GM21381 (cell line): ENCODE data around the gene ESPN.

Experiments
- ATAC-seq: cut with Tn5 transposase; IDR thresholded peaks from one replicate; pipeline ENCODE4 v1.9.1; 2021; ENCODE audit warnings: mild to moderate bottlenecking, moderate library complexity; ENCODE audit not compliant: unreplicated experiment

Gene ESPN

DNA sequence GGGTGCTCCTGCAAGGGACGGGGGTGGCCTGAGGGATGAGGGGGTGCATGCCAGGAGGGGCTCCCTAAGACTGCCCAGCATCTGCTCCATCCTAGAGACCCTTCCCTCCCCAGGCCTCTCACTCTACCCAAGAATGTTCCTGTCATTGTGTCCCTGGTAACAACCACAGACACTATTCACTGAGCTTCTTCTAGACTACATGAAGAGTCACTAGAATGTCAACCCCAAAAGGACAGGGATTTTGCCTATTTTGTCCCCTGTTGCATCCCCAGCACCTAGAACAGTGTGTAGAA is 38.5 kb downstream of the ESPN start:
- ATAC-seq = no peak

DNA sequence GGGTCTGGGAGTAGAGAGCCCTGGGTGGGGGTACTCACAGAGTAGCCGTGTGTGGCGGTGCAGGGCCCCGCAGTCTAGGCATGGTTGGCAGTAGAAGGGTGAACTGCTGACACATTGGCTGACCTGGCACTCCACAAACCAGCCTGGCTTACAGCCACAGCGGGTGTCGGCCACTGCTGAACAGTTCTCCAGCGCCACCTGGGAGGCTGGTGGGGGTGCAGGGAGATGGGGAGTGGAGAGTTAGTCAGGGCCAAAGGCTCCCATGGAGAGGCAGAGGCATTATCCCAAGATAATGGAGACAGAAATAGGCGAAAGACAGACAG is 39.9 kb downstream of the ESPN start:
- ATAC-seq = no peak

DNA sequence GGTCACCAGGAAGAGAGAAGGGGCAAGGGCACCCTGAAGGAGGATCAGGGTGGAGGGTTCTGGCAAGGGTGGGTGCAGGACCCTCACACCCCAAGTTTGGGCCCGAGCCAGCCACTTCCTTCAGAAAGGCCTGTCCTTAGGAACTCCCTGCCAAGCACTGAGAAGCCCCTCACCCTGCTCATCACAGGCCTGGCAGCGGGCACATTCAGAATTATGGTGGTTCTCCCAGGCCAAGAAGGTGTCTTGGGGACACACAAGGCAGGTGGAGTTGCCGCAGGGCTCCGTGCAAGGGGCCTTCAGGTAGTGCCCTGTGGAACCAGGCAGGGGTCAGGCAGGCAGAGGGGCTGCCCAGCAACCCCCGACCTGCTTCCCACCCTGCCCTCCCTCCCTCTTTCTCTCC is 40.3 kb downstream of the ESPN start:
- ATAC-seq = no peak

DNA sequence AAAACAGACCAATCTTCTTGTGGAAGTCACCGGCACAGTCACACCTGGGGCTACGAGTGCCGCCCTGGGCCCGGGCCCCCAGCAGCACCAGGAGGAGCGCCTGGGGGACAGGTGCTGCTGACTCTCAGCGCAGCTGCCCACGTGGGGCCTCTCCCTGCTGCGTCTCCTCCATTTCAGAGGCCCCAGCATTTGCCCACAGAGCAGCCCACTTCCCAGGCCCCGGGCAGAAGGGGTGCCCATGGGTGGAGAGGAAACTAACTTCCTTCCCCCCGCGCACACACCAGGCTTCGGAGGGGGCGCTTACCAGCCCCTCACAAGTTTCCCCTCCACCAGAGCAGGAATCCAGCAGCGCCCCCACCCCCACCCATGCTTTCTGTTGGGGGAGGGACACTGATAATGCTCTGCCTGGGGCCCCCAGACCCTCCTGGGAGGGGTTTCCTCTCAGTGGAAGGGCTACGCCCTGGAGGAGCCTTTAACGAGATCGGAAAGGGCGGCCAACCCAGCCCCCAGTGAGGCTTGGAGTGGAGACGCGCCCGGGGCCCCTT is 41.0 kb downstream of the ESPN start:
- ATAC-seq = no peak

DNA sequence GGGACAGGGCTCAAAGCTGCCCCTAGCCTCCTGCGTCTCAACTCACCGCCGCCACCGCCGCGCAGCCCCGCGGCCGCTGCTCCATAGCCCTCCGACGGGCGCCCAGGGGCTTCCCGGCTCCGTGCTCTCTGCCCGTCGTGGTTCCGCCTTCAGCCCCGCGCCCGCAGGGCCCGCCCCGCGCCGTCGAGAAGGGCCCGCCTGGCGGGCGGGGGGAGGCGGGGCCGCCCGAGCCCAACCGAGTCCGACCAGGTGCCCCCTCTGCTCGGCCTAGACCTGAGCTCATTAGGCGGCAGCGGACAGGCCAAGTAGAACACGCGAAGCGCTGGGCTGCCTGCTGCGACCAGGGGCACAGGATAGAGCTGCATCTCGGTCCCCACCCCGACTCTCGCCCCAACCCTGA is 41.4 kb downstream of the ESPN start, which contains the start of gene TNFRSF25:
Gene TNFRSF25, minus strand, starts transcription at position 151 of the 400 bp plus-strand sequence. Its CDS starts 66 bp downstream, at position 85.
- ATAC-seq = no peak

DNA sequence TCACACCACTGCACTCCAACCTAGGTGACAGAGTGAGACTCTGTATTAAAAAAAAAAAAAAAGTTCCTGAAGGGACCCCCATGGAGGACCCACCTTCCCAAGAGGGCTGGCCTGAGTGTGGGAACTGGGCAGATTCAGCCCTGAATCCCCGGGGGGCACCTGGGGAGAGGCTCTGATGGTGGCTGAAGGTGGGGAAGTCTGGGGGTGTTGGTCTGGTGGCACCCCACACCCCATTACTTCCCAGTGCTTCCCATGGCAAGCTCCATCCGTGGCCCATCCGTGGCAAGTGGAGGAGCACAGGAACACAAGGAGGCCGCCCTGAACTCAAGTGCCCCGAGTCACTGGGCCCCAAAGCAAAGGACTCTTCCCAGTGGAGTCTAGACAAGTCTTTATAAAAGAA is 42.2 kb downstream of the ESPN start:
- no peak for ATAC-seq

DNA sequence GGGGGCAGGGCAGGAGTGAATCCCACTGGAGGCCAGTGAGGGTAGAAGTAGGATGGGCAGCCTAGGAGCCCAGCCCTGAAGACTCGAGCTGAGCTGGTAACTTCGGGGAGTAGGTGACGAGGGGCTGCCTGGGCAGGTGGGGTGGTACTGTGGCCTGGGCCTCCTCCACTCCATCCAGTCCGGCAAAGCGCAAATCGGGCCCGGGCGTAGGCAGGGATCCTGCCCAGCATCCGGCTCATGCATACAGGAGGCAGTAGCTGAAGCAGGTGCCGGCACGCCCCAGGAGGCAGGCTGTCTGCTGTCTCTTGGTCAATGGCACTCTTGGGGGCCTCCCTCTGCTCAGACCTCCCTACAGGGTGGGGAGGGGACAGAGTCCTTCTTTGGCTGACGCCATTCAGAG is 42.6 kb downstream of the ESPN start:
- no peak for ATAC-seq

DNA sequence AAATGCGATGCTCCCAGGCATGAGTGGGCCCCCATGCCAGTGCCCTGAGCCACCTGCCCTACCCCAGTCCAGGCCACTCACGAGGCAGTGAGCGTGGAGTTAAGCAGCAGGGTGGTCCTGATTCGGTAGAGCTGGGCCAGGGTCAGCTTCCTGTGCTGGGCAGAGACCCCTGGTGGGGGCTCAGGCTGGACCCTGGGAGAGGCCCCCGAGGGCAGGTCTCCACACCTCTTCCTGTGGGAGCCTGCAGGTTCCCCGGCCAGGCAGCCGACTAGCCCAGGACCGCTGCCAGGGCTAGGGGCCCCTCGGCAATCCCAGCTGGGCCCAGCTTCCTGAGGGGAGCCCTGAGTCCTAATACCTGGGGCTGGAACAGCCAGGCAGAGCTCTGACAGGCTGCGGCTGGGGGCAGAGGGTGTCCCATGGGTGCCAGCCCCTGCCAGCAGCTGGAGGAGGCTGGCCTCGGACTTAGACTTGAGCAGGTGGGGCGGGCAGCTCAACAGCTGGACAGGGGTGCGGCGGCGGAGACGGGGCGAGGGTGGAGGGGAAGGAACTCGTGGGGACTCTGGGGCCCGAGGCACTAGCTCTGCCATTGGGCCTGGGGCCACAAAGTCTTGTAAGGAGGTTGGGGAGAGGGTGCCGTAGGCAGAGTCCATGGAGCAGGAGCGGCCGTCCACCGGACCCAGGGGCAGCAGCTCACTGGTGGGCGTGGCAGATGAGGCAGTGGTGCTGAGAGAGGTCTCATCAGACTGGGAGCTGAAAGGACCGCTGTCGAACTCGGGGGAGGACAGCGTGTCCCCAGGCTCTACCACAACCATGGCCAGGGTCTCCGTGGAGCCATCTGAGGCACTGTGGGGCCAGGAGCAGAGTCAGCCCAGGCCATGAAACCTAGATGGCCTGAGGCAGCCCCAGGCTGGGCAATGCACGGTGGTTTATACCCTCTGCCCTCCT is 43.4 kb downstream of the ESPN start:
- no peak for ATAC-seq

DNA sequence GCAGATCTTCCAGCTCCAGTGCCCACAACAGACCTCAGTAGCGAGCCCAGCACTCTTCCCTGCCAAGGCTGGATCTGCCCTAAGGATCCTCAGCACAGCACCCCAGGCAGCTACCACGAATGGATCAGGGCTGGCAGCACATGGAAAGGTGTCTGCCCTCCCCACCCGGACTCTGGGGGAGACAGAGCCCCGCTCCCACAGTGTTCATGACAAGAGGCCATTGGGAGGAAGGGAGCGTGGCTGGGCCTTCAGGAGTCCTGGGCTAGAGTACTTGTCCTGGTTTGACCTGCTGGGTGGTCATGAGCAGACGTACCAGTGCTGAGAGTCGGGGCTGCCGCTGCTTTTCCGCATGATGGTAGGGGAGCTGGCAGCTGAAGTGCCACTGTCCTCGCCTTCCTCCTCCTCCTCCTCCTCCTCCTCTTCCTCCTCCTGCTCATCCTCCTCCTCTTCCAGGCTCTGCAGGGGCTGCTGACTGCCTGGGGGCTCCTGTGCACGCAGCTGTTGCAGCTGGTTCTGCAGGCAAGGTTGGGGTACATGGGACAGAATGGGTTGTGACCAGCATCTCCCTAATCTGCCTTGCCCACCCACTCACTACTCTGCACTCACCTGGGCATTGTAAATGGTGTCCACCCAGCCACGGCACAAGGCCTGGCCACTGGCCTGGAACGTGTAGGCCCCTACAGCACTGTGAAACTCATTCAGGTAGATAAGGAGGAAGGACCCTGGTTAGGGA is 44.3 kb downstream of the ESPN start:
- no peak for ATAC-seq

DNA sequence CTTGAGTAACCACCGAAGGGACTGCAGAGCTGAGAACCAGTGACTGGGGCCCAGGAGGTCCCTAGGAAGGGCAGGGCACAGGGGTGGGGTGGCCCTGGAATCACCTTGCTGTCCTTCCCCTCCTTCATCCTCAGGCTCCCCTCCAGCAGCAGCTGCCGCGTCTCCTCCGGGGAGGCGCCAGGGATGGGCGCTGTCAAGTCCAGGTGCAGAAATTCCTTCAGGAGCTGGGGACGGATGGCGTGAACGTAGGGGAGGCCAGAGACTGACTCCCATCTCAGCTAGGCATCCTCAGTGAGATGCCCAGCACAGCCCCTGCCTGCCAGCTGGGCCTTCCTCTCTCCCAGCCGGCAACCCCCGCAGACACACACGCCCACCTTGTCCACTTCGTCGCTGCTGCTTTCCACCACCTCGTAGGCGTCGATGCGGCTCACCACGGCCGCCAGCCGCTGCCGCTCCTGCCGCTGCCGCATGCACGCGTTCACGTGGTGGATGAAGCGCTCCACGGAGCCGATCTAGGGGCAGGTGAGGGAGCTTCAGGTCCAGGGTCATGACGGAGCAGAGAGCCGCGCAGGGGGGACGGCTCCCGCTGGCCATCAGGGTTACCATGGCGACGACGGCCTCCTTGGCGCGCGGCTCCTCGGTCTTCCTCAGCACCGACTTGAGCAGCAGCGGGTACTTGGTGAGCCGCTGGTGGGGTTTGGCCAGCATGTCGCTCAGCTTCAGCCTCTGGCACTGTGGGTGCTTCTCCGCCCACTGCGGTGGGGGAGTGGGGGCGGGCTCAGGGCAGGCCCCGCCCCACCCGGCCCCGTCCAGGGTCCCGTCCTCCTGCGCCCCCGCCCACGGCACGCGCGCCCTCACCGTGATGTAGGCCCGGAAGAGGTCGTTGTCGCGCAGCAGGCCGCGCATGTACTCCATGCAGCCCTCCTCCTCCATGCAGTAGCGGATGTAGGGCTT is 45.8 kb downstream of the ESPN start:
- ATAC-seq = no peak

DNA sequence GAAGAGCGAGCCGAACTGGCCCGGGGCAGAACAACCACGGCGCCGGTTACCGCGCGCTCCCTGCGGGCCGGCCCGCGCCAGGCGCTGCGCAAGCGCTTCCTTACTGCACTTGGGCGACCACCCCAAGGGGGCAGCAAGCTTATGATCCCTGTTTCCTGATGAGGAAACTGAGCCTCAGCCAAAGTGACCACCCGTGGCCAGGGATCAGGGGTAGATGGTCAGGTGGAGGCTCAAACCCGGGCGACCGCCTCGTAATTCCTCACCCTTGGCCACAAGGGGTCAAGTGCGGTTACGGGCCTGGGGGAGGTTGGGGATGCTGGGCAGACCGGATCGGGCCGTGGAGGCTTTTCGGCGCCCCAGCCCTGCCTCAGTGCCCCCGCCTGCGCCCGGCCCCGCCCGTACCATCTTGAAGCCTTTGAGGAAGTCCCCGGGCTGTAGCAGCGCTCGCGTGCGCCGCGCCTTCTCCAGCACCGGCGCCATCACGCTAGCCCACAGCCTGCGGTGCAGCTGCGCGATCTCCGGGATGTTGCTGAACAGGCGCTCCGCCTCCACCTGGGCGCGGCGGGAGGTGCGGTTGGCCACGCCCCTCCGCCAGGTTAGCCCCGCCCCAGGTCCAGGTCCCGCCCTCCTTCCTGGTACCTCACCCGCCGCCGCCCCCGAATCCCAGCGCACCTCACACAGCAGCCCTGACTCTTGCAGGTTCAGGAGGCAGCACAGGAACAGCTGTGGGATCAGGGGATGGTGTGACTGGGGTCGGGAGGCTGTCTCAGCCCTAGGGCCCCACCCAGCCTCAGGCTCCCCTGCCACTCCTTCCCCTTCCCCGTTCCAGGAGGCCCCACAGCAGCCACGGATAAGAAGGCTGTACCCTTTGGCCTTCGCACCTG is 46.8 kb downstream of the ESPN start:
- no peak for ATAC-seq

DNA sequence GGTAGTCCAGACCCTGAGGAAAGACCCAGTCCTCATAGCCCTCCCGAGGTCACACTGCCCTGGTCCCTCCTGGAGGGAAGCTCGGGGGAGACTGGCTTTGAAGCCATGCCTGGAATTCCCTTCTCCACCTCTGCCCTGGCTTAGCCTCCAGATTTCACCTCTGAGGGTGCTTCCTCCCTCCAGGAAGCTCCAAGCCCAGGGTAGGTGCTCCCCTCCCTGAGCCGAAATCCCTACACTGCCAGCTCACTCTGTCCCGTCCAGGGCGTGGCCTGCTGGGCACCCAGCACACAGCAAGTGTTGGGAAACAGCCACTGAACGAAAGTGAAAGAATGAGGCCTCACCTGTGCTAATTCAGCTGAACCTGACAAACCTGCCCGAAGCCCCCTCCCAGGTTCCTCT is 47.4 kb downstream of the ESPN start:
- ATAC-seq = no peak

DNA sequence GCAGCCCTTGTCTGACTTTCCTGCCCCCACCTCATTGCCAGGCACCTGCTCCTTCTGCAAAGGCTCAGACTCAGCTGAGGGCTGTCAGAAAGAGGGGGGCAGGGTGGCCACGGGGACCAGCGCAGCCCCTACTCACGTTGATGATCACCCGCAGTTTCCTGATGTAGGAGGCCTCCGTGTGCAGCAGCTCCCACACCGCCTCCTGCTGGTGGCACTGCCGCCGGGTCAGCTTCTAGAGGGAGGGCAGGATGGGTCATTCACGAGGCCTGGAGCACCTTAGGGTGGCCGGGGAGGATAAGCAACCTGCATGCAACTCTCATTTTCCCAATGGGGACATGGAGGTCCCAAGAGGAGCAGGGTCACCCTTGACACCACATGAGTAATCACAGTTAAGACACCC is 47.8 kb downstream of the ESPN start:
- ATAC-seq = no peak

DNA sequence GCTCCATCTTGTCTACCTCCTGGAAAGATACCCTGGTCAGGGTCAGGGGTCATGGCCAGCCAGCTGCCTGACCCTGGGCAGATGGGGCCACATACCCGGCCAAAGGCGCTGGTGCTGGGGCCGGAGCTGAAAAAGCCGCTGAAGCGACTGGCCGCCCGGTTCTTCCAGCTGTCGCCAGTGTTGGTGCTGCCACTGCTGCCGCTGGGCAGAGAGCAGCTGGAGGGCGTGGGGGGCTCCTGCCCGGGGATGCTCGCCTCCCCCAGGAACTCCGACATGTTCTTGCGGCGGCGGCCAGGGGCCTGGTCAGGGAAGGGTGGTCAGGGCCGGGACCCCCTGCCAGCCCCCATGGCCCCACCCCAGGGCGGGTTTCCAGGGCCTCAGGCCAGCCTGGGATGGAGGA is 48.6 kb downstream of the ESPN start:
- no peak for ATAC-seq

DNA sequence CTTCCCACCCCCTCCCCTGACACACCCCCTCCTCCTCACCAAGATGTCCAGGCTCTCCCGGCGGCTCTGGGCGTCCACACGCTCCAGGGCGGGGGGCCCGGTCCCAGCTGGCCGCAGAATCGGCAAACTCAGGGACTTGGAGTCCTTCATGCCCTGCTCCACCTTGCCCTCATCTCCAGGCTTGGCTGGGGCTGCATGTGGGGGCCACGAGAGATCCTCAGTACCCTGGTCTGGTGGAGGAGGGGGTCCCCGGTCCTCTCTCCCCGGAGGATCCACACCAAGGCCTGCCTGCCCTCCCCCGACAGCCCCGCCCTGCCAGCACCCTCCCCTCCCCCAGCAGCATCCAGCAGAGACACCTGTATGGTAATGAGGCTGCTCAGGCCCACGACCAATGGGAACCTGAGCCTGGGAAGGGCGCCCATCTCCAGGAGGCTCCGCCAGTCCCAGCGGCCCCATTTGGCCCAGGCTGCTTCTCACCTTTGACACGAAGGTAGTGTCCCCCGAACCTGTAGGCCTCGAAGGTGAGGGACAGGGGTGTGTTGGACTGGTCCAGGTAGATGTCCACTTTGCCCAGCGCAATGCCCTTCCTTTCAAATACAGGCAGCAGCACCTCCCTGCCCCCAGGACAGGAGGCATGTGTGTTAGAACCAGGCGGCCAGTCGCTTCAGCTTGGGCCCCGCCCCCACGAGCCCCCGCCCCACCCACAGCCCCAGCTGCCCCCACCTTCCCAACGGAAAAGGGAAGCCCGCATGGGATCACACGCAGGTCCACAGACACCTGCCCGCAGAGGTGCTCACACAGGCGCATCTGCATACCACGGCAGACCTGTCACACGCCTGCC is 49.6 kb downstream of the ESPN start:
- no peak for ATAC-seq

DNA sequence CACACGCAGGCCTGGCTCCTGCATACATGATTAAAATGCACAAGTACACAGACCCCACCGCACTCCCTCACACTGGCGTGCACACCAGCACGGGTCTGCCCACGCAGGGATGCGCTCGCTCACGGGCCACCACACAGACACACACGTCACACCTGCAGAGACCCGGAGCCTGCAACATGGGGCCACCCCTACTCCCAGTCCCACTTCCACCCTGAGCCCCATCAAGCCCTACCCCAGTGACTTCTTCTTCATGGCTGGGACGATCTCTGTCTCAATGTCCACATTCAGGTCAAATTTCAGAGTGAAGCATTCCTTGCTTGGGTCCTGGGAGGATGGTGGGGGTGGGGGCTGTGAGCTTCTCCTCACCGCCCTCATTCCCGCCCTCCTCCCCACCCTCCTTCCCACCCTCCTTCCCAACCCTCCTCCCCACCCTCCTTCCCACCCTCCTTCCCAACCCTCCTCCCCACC is 50.3 kb downstream of the ESPN start:
- ATAC-seq = no peak

DNA sequence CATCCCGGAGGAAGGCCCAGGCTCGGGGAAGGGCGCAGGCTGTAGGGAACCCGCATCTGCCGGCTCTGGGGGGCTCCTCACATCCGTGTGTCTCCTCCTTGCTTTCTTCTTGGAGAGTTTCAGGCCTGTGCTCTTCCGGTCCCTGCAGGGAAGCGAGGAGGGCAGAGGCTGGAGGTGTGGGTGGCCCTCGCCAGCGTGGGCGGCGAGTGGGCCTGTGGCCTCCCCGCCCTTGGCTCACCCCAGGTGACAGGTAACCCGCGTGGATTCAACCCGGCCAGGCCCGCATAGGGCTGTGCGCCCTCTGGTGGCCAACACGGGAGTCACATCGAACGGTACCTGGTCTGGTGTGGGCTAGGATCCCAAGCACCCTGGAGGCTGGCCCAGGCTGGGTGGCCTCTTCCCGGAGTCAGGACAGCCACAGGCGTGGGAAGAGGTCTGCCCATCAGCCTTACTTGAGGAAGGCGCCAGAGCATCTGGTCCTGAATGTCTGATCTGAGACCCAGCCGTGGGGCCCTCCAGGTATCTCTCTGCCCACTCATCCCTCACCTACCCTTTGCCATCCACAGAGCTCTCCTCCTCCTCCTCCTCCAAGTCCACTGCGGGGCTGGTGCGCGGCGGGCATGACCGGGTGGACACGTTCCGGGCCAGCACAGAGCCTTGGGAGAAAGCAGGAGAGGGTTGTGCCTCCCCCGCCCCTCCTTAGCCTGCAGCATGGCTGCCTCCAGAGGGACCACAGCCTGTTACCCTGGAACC is 51.0 kb downstream of the ESPN start:
- no peak for ATAC-seq

DNA sequence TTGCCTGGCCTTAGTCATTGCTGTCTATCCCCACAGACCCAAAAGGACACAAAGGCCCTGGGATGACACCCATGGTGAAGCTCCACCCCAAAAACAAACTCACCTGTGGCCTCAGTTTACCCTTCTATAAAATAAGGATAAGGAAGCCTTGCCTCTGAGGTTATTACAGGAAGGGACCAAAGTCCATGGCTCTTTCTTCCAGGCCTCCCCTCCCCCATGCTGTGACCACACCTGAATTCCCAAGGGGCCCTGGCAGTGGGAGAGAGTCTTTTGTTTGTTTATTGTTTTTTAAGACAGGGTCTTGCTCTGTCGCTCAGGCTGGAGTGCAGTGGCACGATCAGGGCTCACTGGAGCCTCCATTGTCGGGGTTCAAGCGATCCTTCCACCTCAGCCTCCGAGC is 51.9 kb downstream of the ESPN start:
- no peak for ATAC-seq
